KMS-11 (cell line): ENCODE results near the gene PPFIBP2.

Source experiments
- H2AFZ ChIP-seq: fragments of 200-600 bp; sonication (generic); 2 replicates; pipeline ENCODE4 v1.6.1; 2016; ENCODE audit warnings: antibody characterized with exemption, mixed run types, low read depth
- H3K27ac ChIP-seq: fragments of 200-600 bp; sonication (generic); 2 replicates; pipeline ENCODE4 v1.6.1; 2016; ENCODE audit warnings: mild to moderate bottlenecking, mixed run types
- H3K27me3 ChIP-seq: fragments of 200-600 bp; sonication (generic); 2 replicates; pipeline ENCODE4 v1.6.1; 2017; ENCODE audit warnings: mild to moderate bottlenecking, low read depth, mixed run types, moderate library complexity; ENCODE audit not compliant: insufficient read depth
- H3K36me3 ChIP-seq: fragments of 200-600 bp; sonication (generic); 2 replicates; pipeline ENCODE4 v1.6.1; 2017; ENCODE audit warnings: mild to moderate bottlenecking, mixed run types; ENCODE audit not compliant: insufficient read depth
- H3K4me1 ChIP-seq: fragments of 200-600 bp; sonication (generic); 2 replicates; pipeline ENCODE4 v1.6.1; 2016; ENCODE audit warnings: mild to moderate bottlenecking, low read depth, mixed run types; ENCODE audit not compliant: poor library complexity, severe bottlenecking
- H3K4me2 ChIP-seq: fragments of 200-600 bp; sonication (generic); 2 replicates; pipeline ENCODE4 v1.7.0; 2016; ENCODE audit warnings: mild to moderate bottlenecking, mixed run types
- H3K4me3 ChIP-seq: fragments of 200-600 bp; sonication (generic); IDR thresholded peaks from 2 replicates; pipeline ENCODE4 v1.6.1; 2017; ENCODE audit warnings: low read depth, low read length, mixed read lengths; ENCODE audit not compliant: insufficient read depth
- H3K79me2 ChIP-seq: fragments of 200-600 bp; sonication (generic); 2 replicates; pipeline ENCODE4 v1.6.1; 2016; ENCODE audit warnings: low read depth, mixed run types; ENCODE audit not compliant: insufficient read depth
- H3K9ac ChIP-seq: fragments of 200-600 bp; sonication (generic); 2 replicates; pipeline ENCODE4 v1.6.1; 2016; ENCODE audit warnings: mild to moderate bottlenecking, mixed run types
- H4K20me1 ChIP-seq: fragments of 200-600 bp; sonication (generic); 2 replicates; pipeline ENCODE4 v1.6.1; 2016; ENCODE audit warnings: mild to moderate bottlenecking, mixed run types; ENCODE audit not compliant: insufficient read depth
- TF ChIP-seq, protein P1 (sequence below): fragments of 200-600 bp; sonication (generic); conservative IDR thresholded peaks from 2 replicates; pipeline ENCODE4 v1.6.1; 2017; ENCODE audit warnings: low read depth, mild to moderate bottlenecking, antibody characterized with exemption, low read length, moderate library complexity, mixed read lengths

PPFIBP2 gene

DNA sequence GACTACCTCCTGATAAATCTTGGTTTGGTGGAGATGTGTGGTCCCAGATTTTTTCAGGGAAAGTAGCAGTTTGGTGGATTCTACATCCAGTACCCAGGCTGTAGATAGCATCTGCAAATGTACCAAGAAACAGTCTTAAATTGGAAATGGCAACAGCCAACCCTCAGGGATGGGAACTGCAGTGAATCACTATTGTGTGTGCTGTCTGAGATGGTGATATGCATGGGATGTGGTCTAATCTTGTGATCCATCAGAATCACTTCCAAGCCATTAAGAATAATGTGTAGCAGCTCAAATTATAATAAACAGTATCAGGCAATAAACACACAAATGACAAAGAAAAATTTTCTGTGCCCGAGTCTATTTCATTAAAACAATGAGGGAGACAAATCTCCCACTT, 25.1 kb upstream of the PPFIBP2 start:
- TF ChIP-seq, protein P1, sequence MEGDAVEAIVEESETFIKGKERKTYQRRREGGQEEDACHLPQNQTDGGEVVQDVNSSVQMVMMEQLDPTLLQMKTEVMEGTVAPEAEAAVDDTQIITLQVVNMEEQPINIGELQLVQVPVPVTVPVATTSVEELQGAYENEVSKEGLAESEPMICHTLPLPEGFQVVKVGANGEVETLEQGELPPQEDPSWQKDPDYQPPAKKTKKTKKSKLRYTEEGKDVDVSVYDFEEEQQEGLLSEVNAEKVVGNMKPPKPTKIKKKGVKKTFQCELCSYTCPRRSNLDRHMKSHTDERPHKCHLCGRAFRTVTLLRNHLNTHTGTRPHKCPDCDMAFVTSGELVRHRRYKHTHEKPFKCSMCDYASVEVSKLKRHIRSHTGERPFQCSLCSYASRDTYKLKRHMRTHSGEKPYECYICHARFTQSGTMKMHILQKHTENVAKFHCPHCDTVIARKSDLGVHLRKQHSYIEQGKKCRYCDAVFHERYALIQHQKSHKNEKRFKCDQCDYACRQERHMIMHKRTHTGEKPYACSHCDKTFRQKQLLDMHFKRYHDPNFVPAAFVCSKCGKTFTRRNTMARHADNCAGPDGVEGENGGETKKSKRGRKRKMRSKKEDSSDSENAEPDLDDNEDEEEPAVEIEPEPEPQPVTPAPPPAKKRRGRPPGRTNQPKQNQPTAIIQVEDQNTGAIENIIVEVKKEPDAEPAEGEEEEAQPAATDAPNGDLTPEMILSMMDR = no peak
- H3K27me3 ChIP-seq = no peaks in the 10 kb centered on the region
- no peak overlapping the region for H3K9ac ChIP-seq
- no peaks in the 10 kb centered on the region for H3K79me2 ChIP-seq
- H3K36me3 ChIP-seq = no peaks in the 10 kb centered on the region
- H3K4me3 ChIP-seq = no peak overlapping the region
- no peak overlapping the region for H3K4me2 ChIP-seq
- H2AFZ ChIP-seq = no peak overlapping the region
- H3K4me1 ChIP-seq = no peaks in the 10 kb centered on the region
- H3K27ac ChIP-seq = no peak overlapping the region
- no peaks in the 10 kb centered on the region for H4K20me1 ChIP-seq

DNA sequence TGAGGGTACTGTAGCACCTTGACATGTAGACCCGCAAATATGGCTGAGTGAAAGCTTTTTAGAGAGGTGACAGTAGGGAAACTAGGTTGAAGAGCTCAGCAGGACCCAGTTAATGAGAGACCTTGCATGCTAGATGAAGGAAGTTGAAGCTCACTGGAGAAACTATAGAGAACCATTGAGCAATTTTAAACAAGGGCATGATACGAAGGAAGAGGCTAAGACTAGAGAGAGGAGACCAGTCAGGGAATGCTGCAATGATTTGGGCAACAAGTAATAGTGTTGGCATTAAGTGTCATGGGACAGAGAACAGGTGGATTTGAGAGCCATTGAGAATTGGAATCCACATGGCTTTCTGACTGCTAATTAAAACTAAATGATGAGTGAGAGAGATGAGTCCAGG, 24.4 kb upstream of the PPFIBP2 start:
- no peaks in the 10 kb centered on the region for H3K79me2 ChIP-seq
- TF ChIP-seq, protein P1 = no peak
- H3K9ac ChIP-seq = no peak overlapping the region
- H3K4me1 ChIP-seq = no peaks in the 10 kb centered on the region
- no peak overlapping the region for H3K27ac ChIP-seq
- no peaks in the 10 kb centered on the region for H4K20me1 ChIP-seq
- H2AFZ ChIP-seq = no peak overlapping the region
- H3K27me3 ChIP-seq = no peaks in the 10 kb centered on the region
- no peaks in the 10 kb centered on the region for H3K36me3 ChIP-seq
- H3K4me2 ChIP-seq = no peak overlapping the region
- H3K4me3 ChIP-seq = no peak overlapping the region

DNA sequence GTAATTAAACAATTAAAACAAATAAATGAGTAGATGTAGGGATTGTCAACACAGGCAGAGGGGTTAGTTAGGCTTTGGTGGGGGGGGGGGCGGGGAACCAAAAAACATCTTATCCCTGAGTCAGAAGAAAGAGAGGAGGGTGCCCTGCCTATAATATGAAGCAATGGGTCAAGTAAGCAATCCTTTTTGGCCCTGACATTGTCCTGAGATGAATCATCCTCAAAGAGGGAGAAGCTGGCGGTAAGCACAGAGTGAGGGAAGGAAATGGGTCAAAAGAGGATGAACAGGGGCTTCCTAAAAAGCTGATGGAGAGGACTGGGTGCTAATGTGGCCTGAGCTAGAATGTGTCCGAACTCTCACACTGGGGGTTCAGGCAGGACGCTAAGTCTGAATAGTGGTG, 23.7 kb upstream of the PPFIBP2 start:
- Histone ChIP-seq H2AFZ (no peak overlapping the region), H4K20me1 (no peaks in the 10 kb centered on the region), H3K79me2 (no peaks in the 10 kb centered on the region), H3K36me3 (no peaks in the 10 kb centered on the region), H3K4me3 (no peak overlapping the region), H3K9ac (no peak overlapping the region), H3K4me2 (no peak overlapping the region), H3K27me3 (no peaks in the 10 kb centered on the region), H3K4me1 (no peaks in the 10 kb centered on the region), H3K27ac (no peak overlapping the region)
- TF ChIP-seq, protein P1 = no peak

DNA sequence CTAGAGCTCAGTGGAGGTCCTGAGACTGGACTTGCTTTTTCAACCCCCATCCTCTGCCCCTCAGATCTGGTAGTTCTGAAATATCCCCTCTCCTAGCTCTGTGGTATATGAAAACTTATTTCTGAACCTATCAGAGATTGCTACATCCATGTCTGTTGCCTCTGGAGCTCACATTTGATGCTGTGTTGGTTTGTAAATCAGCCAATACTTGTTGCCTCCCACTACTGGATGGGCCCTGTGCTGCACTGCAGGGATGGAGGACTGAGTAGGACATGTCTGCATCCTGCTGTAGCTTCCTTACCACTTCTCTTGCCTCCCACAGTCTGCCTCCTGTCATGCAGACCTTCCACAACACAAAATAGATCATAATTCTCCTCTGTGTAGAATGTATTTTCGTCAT, 23.3 kb upstream of the PPFIBP2 start:
- H3K4me3 ChIP-seq = no peak overlapping the region
- no peak overlapping the region for H3K4me2 ChIP-seq
- no peaks in the 10 kb centered on the region for H4K20me1 ChIP-seq
- H3K27ac ChIP-seq = no peak overlapping the region
- H3K36me3 ChIP-seq = no peaks in the 10 kb centered on the region
- no peak overlapping the region for H2AFZ ChIP-seq
- no peaks in the 10 kb centered on the region for H3K79me2 ChIP-seq
- TF ChIP-seq, protein P1 = no peak
- no peaks in the 10 kb centered on the region for H3K4me1 ChIP-seq
- no peaks in the 10 kb centered on the region for H3K27me3 ChIP-seq
- no peak overlapping the region for H3K9ac ChIP-seq

DNA sequence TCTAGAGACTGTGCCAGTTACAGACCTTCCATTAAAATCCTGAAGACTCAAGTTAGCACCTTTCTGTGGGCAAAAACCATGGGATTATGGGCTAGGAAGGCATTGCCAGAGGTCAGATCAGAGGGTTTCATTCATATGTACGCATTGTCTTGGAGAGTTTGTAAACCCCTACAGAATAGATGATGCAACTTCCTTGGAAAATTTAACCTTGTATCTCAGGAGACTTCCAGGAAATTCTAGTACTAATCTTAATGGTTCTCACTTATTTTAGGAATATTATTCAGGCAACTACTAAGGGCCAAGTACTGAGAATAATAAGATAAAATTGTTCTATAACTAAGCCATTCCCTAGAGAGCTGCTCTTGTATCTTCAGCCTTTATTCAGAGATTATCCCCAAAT, 21.5 kb upstream of the PPFIBP2 start:
- no peak overlapping the region for H3K9ac ChIP-seq
- no peak overlapping the region for H3K4me3 ChIP-seq
- TF ChIP-seq, protein P1 = no peak
- no peaks in the 10 kb centered on the region for H3K27me3 ChIP-seq
- H3K27ac ChIP-seq = no peak overlapping the region
- no peaks in the 10 kb centered on the region for H3K36me3 ChIP-seq
- H4K20me1 ChIP-seq = no peaks in the 10 kb centered on the region
- no peak overlapping the region for H3K4me2 ChIP-seq
- H3K4me1 ChIP-seq = no peaks in the 10 kb centered on the region
- no peaks in the 10 kb centered on the region for H3K79me2 ChIP-seq
- no peak overlapping the region for H2AFZ ChIP-seq
